ENCODE measurements around the gene PDE1A.
A peak's percentile ranks its signal among the peaks of the same experiment; 100 is the strongest.

Gene PDE1A

GRCh38 chr2:182428476-182428875, 1.6 kb upstream of the PDE1A start:
- Histone ChIP-seq H3K4me1 (ENCODE audit: control insufficient read depth, insufficient read depth, low read length) (no peaks in the 10 kb centered on the region; the same call in 1 of the 2 replicates), H3K27ac (ENCODE audit: extremely low read depth, low read depth, low read length) (no peak overlapping the region), H3K36me3 (ENCODE audit: control insufficient read depth in 2 of 2, insufficient read depth in 1 of 2, low read length in 2 of 2) (no peaks in the 10 kb centered on the region), H3K4me3 (ENCODE audit: low read depth, low read length) (no peak overlapping the region), H3K9me3 (ENCODE audit: control insufficient read depth, insufficient read depth, low read depth, low read length) (no peaks in the 10 kb centered on the region)
- TF ChIP-seq ZNF23 (tag by site-specific recombination; IDR thresholded peaks at IDR 0.05; ENCODE audit: borderline replicate concordance) (no peak), ZNF221 (tag by site-specific recombination; IDR thresholded peaks at IDR 0.05; ENCODE audit: borderline replicate concordance) (no peak), ZNF362 (tag by site-specific recombination; IDR thresholded peaks at IDR 0.05) (no peak), ZNF175 (tag by site-specific recombination; IDR thresholded peaks at IDR 0.05) (no peak), GLI2 (tag by site-specific recombination; IDR thresholded peaks at IDR 0.05; ENCODE audit: borderline replicate concordance, low read depth) (no peak), GLIS1 (tag by site-specific recombination; IDR thresholded peaks at IDR 0.05) (no peak), BCL6B (tag by site-specific recombination; IDR thresholded peaks at IDR 0.05) (no peak), HOXC10 (CRISPR knock-in tag; IDR thresholded peaks at IDR 0.05) (no peak), PRDM1 (tag by site-specific recombination; IDR thresholded peaks at IDR 0.05) (no peak), RBAK (tag by site-specific recombination; IDR thresholded peaks at IDR 0.05) (no peak), ZNF639 (tag by site-specific recombination; IDR thresholded peaks at IDR 0.05) (no peak), ZNF133 (tag by site-specific recombination; IDR thresholded peaks at IDR 0.05) (no peak), ZNF292 (tag by site-specific recombination; IDR thresholded peaks at IDR 0.05; ENCODE audit: borderline replicate concordance, low read depth) (no peak), ZNF580 (tag by site-specific recombination; IDR thresholded peaks at IDR 0.05) (no peak), ZSCAN30 (tag by site-specific recombination; IDR thresholded peaks at IDR 0.05) (no peak)
- CTCF ChIA-PET: no interaction called here
- POLR2A ChIA-PET: no interaction called here

GRCh38 chr2:182426082-182426917, 536 bp downstream of the PDE1A start:
- H3K36me3 ChIP-seq (ENCODE audit: control insufficient read depth in 2 of 2, insufficient read depth in 1 of 2, low read length in 2 of 2): no peaks in the 10 kb centered on the region
- no peak overlapping the region for H3K27ac ChIP-seq (ENCODE audit: extremely low read depth, low read depth, low read length)
- ChIA-PET CTCF (interaction anchor here (0.6 kb wide), 1 partner anchor 291 kb away, joined by 4 read pairs; no protein-coding TSS in a partner anchor), POLR2A (no interaction called here)
- no peaks in the 10 kb centered on the region; the same call in 1 of the 2 replicates for H3K4me1 ChIP-seq (ENCODE audit: control insufficient read depth, insufficient read depth, low read length)
- no peaks in the 10 kb centered on the region for H3K9me3 ChIP-seq (ENCODE audit: control insufficient read depth, insufficient read depth, low read depth, low read length)
- no peak overlapping the region for H3K4me3 ChIP-seq (ENCODE audit: low read depth, low read length)
- TF ChIP-seq ZNF549 (tag by site-specific recombination; IDR thresholded peaks at IDR 0.05) (no peak), ZNF768 (tag by site-specific recombination; IDR thresholded peaks at IDR 0.05) (no peak), SETDB1 (IDR thresholded peaks at IDR 0.05; ENCODE audit: insufficient read length, low read length) (no peak), TRIM28 (IDR thresholded peaks at IDR 0.05; ENCODE audit: borderline replicate concordance, low read length) (peak; percentile 72), ELK4 (IDR thresholded peaks at IDR 0.05; ENCODE audit: borderline replicate concordance, low read depth, low read length) (no peak), RBAK (tag by site-specific recombination; IDR thresholded peaks at IDR 0.05) (no peak), ZNF10 (tag by site-specific recombination; IDR thresholded peaks at IDR 0.05) (0 out of 2 replicates have a peak, but pooled peaks have one; percentile 67), ZNF501 (tag by site-specific recombination; IDR thresholded peaks at IDR 0.05) (no peak), ZBTB26 (tag by site-specific recombination; optimal IDR thresholded peaks at IDR 0.05) (no peak), ZNF211 (tag by site-specific recombination; IDR thresholded peaks at IDR 0.05; ENCODE audit: low read depth) (no peak), SP7 (tag by site-specific recombination; IDR thresholded peaks at IDR 0.05) (no peak), ZSCAN30 (tag by site-specific recombination; IDR thresholded peaks at IDR 0.05) (0 out of 2 replicates have a peak, but pooled peaks have one; percentile 48), ZNF707 (tag by site-specific recombination; IDR thresholded peaks at IDR 0.05) (no peak), ZNF292 (tag by site-specific recombination; IDR thresholded peaks at IDR 0.05; ENCODE audit: borderline replicate concordance, low read depth) (no peak), ZNF37A (tag by site-specific recombination; IDR thresholded peaks at IDR 0.05) (no peak), BCL11B (tag by site-specific recombination; IDR thresholded peaks at IDR 0.05; ENCODE audit: low read depth) (no peak), ZXDB (tag by site-specific recombination; IDR thresholded peaks at IDR 0.05) (no peak)
